HG03108 (cell line): ENCODE measurements around the gene RASL11B.

Experiments
- ATAC-seq: cut with Tn5 transposase; IDR thresholded peaks from one replicate; pipeline ENCODE4 v1.9.1; 2021; ENCODE audit warnings: moderate library complexity; ENCODE audit not compliant: unreplicated experiment

The RASL11B gene

GRCh38 chr4:52842792-52843191 lies 19.3 kb upstream of the RASL11B start:
- ATAC-seq: no peak

GRCh38 chr4:52843351-52843750 lies 18.8 kb upstream of the RASL11B start:
- ATAC-seq: no peak

GRCh38 chr4:52843958-52844357 lies 18.2 kb upstream of the RASL11B start:
- no peak for ATAC-seq

GRCh38 chr4:52844596-52844995 lies 17.5 kb upstream of the RASL11B start:
- ATAC-seq: no peak

GRCh38 chr4:52846502-52846901 lies 15.6 kb upstream of the RASL11B start:
- ATAC-seq: no peak

- ATAC-seq: no peak
Measured at GRCh38 chr4:52848254-52848653, 13.9 kb upstream of the RASL11B start.

- no peak for ATAC-seq
Measured at GRCh38 chr4:52850406-52851124, 11.6 kb upstream of the RASL11B start.

- ATAC-seq: no peak
Measured at GRCh38 chr4:52852041-52852440, 10.1 kb upstream of the RASL11B start.

GRCh38 chr4:52852711-52853110 lies 9.4 kb upstream of the RASL11B start:
- no peak for ATAC-seq

GRCh38 chr4:52853351-52853750 lies 8.8 kb upstream of the RASL11B start:
- no peak for ATAC-seq

GRCh38 chr4:52856801-52857200 lies 5.3 kb upstream of the RASL11B start:
- no peak for ATAC-seq

- no peak for ATAC-seq
Measured at GRCh38 chr4:52860361-52860760, 1.8 kb upstream of the RASL11B start.

- ATAC-seq: no peak
Measured at GRCh38 chr4:52861171-52861823, 820 bp upstream of the RASL11B start.

- no peak for ATAC-seq
Measured at GRCh38 chr4:52862639-52863161, 583 bp downstream of the RASL11B start.

GRCh38 chr4:52863324-52863723 lies 1.2 kb downstream of the RASL11B start:
- ATAC-seq: no peak

GRCh38 chr4:52864793-52865192 lies 2.7 kb downstream of the RASL11B start:
- no peak for ATAC-seq

- no peak for ATAC-seq
Measured at GRCh38 chr4:52865300-52865699, 3.2 kb downstream of the RASL11B start.

GRCh38 chr4:52866734-52867133 lies 4.6 kb downstream of the RASL11B start:
- no peak for ATAC-seq

GRCh38 chr4:52867163-52867562 lies 5.0 kb downstream of the RASL11B start:
- ATAC-seq: no peak

GRCh38 chr4:52868133-52868532 lies 6.0 kb downstream of the RASL11B start:
- no peak for ATAC-seq

- ATAC-seq: no peak
Measured at GRCh38 chr4:52869196-52869595, 7.1 kb downstream of the RASL11B start.

GRCh38 chr4:52869656-52870055 lies 7.5 kb downstream of the RASL11B start:
- no peak for ATAC-seq
